IPS DF 6.9 (cell line): ENCODE results near the gene ARFGAP2.

ENCODE experiments used
- DNase-seq: peaks from one replicate; pipeline ENCODE4 v3.0.0-alpha.2; 2013; ENCODE audit warnings: low read depth, low spot score
- H3K27ac ChIP-seq: one replicate; pipeline ENCODE4 v1.5.1; 2013; ENCODE audit warnings: low read length, control low read depth
- H3K27me3 ChIP-seq: 2 replicates; pipeline ENCODE4 v1.6.1; 2013; ENCODE audit warnings: mild to moderate bottlenecking, low read length; ENCODE audit not compliant: control insufficient read depth, insufficient read depth
- H3K36me3 ChIP-seq: 2 replicates; pipeline ENCODE4 v1.6.1; 2013; ENCODE audit warnings: low read length; ENCODE audit not compliant: control insufficient read depth, insufficient read depth
- H3K4me1 ChIP-seq: 2 replicates; pipeline ENCODE4 v1.6.1; 2013; ENCODE audit warnings: low read length; ENCODE audit not compliant: control insufficient read depth, insufficient read depth
- H3K4me3 ChIP-seq: 2 replicates; pipeline ENCODE4 v1.5.1; 2013; ENCODE audit warnings: mild to moderate bottlenecking, low read length
- H3K9me3 ChIP-seq: 2 replicates; pipeline ENCODE4 v1.6.1; 2013; ENCODE audit warnings: low read length, inconsistent platforms; ENCODE audit not compliant: control insufficient read depth, insufficient read depth
- WGBS: extraction: QIAGEN DNeasy Blood & Tissue Kit; methylation state at CpG from one replicate; pipeline ENCODE4 v1.1.7; 2013; ENCODE audit warnings: mixed read lengths, missing lambda C conversion rate; ENCODE audit not compliant: insufficient read length, insufficient coverage; 5-methylcytosine and 5-hydroxymethylcytosine counted together

The ARFGAP2 gene

DNA sequence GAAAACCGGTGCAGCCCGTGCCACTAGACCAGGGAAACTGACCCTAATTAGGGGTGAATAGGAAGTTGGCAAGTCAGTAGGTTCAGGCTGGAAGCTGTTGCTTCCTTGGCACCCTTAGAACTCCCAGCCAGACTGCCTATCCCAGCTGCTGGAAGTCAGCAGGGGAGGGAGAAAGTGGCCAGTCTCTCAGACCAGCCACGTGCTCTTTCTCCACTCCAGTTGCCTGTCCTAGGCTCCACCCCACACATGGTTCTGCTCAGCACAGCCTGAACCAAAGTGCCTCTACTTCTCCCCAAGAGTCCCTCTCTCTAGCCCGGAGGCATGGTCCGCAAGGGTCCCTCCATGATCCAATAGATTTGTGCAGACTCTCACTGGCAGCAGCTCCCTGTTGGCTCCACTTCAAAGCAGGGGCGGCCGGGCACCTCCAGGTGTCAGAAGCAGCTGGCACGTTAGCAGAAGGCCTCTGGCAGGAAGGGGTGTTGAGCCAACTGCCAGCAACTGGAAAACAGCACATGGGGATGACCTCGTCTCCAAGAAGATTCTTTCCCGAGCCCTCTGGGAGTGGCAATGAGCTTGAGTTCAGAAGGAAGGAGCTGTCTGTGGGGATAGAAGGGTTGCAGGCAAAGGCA is 27.7 kb downstream of the ARFGAP2 start:
- Histone ChIP-seq H3K36me3 (no peaks in the 10 kb centered on the region), H3K27ac (no peak overlapping the region), H3K4me3 (no peak overlapping the region), H3K27me3 (no peaks in the 10 kb centered on the region), H3K4me1 (0 out of 2 replicates have a peak, but pooled peaks cover 2% of the 10 kb centered on the region), H3K9me3 (no peaks in the 10 kb centered on the region)
- WGBS = no CpG with 5 or more reads among the region's 10 CpGs
- DNase-seq = no peak

DNA sequence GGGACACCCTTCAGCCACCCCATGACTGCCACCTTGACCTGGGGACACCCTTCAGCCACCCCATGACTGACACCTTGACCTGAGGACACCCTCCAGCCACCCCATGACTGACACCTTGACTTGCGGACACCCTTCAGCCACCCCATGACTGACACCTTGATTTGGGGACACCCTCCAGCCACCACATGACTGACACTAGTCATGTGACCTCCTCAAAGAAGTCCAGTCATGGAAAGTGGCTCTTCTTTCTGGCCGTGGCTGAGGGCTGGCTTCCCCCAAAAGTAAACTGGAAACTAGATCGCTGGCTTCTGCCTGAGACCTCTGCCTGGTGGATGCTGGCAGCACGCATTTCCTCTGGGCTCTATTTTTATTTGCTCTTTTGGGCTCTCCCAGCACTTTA is 28.4 kb downstream of the ARFGAP2 start:
- no peak for DNase-seq

GRCh38 chr11:47147681-47148080 is 29.0 kb downstream of the ARFGAP2 start:
- no peaks in the 10 kb centered on the region for H3K27me3 ChIP-seq
- H3K27ac ChIP-seq = no peak overlapping the region
- no peaks in the 10 kb centered on the region for H3K4me1 ChIP-seq
- no peaks in the 10 kb centered on the region for H3K36me3 ChIP-seq
- no peak overlapping the region for H3K4me3 ChIP-seq
- no peaks in the 10 kb centered on the region for H3K9me3 ChIP-seq
- DNase-seq = no peak
- WGBS = no CpG with 5 or more reads among the region's 7 CpGs

More for the DNA sequence above, 28.4 kb downstream of the ARFGAP2 start:
- Histone ChIP-seq H3K27ac (no peak overlapping the region), H3K27me3 (no peaks in the 10 kb centered on the region), H3K4me3 (no peak overlapping the region), H3K36me3 (no peaks in the 10 kb centered on the region), H3K4me1 (0 out of 2 replicates have a peak, but pooled peaks cover 2% of the 10 kb centered on the region), H3K9me3 (no peaks in the 10 kb centered on the region)
- WGBS = no CpG with 5 or more reads among the region's 4 CpGs

DNA sequence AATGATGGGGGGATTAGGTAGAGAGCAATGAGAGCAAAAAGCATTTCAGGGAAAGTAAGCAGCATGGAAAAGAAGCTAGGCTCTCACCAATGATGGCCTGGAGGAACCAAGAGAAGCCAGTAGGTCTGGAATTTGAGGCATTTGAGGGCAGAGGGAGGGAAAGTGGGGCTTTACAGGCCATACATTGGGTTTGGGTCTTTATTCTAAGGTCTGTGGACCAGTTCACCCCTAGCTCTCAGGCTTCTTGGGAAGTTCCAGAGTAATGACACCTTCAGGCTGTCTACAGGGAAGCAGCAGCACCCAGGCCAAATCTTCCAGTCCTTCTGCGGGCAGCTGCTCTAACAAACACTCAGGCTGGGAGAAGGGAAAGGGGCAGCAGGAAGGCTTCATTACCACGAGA is 29.4 kb downstream of the ARFGAP2 start:
- no peaks in the 10 kb centered on the region for H3K4me1 ChIP-seq
- WGBS = no CpG with 5 or more reads among the region's 2 CpGs
- H3K27ac ChIP-seq = no peak overlapping the region
- H3K4me3 ChIP-seq = no peak overlapping the region
- H3K27me3 ChIP-seq = no peaks in the 10 kb centered on the region
- H3K9me3 ChIP-seq = no peaks in the 10 kb centered on the region
- no peaks in the 10 kb centered on the region for H3K36me3 ChIP-seq
- DNase-seq = no peak

GRCh38 chr11:47144541-47144940 is 32.1 kb downstream of the ARFGAP2 start:
- no CpG with 5 or more reads among the region's 3 CpGs for WGBS
- no peaks in the 10 kb centered on the region for H3K27me3 ChIP-seq
- no peaks in the 10 kb centered on the region for H3K4me1 ChIP-seq
- H3K36me3 ChIP-seq = no peaks in the 10 kb centered on the region
- no peak overlapping the region for H3K27ac ChIP-seq
- H3K4me3 ChIP-seq = no peak overlapping the region
- no peaks in the 10 kb centered on the region for H3K9me3 ChIP-seq
- no peak for DNase-seq

GRCh38 chr11:47143322-47143721 is 33.4 kb downstream of the ARFGAP2 start:
- Histone ChIP-seq H3K27ac (no peak overlapping the region), H3K4me1 (no peaks in the 10 kb centered on the region), H3K27me3 (no peaks in the 10 kb centered on the region), H3K4me3 (no peak overlapping the region), H3K9me3 (no peaks in the 10 kb centered on the region), H3K36me3 (no peaks in the 10 kb centered on the region)
- no peak for DNase-seq
- no CpG with 5 or more reads among the region's 3 CpGs for WGBS

- Histone ChIP-seq H3K27me3 (no peaks in the 10 kb centered on the region), H3K4me1 (no peaks in the 10 kb centered on the region), H3K9me3 (no peaks in the 10 kb centered on the region), H3K36me3 (no peaks in the 10 kb centered on the region), H3K27ac (no peak overlapping the region), H3K4me3 (no peak overlapping the region)
- no CpG with 5 or more reads among the region's 4 CpGs for WGBS
- DNase-seq = no peak
Measured at GRCh38 chr11:47139878-47140277, 36.8 kb downstream of the ARFGAP2 start.

DNA sequence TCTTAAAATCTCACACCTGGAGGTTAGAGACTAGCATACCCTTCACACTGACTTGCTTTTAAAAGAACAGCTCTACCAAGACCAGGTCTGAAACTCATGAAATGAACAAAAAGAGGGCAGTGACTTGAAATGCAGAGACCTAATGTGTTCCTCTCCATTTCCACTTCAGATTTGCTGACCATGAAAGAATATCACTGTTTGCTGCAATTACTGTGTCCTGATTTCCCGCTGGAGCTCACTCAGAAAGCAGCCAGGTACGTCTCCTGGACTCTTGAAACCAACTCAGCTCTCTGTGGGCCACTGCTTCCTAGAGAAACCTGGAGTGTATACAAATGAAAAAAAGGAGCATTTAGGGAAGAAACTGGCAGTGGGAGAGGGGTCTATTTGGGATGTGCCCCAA is 39.2 kb downstream of the ARFGAP2 start:
- H3K4me1 ChIP-seq = no peaks in the 10 kb centered on the region
- no peaks in the 10 kb centered on the region for H3K27me3 ChIP-seq
- H3K4me3 ChIP-seq = no peak overlapping the region
- WGBS = no CpG with 5 or more reads among the region's 2 CpGs
- H3K27ac ChIP-seq = no peak overlapping the region
- H3K36me3 ChIP-seq = no peaks in the 10 kb centered on the region
- no peaks in the 10 kb centered on the region for H3K9me3 ChIP-seq
- no peak for DNase-seq

DNA sequence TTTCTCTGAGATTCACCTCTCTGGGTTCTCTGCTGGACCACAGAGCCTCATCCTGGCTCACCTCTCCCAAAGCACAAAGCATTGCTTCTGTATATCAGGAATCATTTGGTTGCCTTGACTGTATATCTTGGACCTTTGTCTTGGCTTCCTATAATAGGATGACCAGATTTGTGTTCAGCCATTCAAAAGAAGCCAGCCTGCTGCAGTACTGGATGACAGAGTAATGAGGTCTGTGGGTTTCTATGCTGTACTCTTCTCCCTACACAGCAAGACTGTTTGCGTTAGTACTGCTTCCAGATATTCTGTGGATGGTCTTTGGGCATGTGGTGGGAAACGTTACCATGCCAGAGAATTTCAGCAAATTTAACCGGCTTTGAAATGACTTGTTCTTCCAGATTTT is 39.8 kb downstream of the ARFGAP2 start:
- H3K27me3 ChIP-seq = no peaks in the 10 kb centered on the region
- H3K4me3 ChIP-seq = no peak overlapping the region
- H3K4me1 ChIP-seq = no peaks in the 10 kb centered on the region
- no peaks in the 10 kb centered on the region for H3K9me3 ChIP-seq
- no peak for DNase-seq
- H3K27ac ChIP-seq = no peak overlapping the region
- H3K36me3 ChIP-seq = no peaks in the 10 kb centered on the region
- no CpG with 5 or more reads among the region's 3 CpGs for WGBS

DNA sequence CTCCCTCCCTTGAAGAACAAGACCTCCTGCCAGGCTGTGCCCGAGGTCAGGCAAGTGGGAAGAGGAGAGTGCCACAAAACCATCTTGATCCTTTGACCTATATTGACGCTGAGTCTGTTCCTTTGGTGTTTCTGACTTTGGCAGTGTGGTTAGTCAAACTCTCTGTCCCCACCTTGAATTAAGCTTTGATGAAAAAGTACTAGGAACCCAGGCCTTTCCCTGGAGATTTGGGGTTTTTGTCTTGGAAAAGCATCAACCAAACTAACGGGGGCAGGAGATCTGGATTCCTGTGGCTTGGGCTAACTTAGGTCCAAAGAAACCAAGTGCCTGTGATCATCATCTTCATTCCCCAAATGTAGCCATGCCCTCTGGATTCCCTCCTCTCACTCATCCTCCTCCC is 40.4 kb downstream of the ARFGAP2 start:
- Histone ChIP-seq H3K36me3 (no peaks in the 10 kb centered on the region), H3K4me1 (no peaks in the 10 kb centered on the region), H3K27ac (no peak overlapping the region), H3K27me3 (no peaks in the 10 kb centered on the region), H3K9me3 (no peaks in the 10 kb centered on the region), H3K4me3 (no peak overlapping the region)
- no peak for DNase-seq
- no CpG with 5 or more reads among the region's 3 CpGs for WGBS

- WGBS = no CpG with 5 or more reads among the region's 1 CpG
Measured at GRCh38 chr11:47132981-47133380, 43.7 kb downstream of the ARFGAP2 start.

More at GRCh38 chr11:47132981-47133380, 43.7 kb downstream of the ARFGAP2 start:
- Histone ChIP-seq H3K4me1 (peaks cover 2% of the 10 kb centered on the region; the same call in 1 of the 2 replicates), H3K27ac (no peak overlapping the region), H3K27me3 (no peaks in the 10 kb centered on the region), H3K36me3 (no peaks in the 10 kb centered on the region), H3K9me3 (no peaks in the 10 kb centered on the region), H3K4me3 (no peak overlapping the region)
- DNase-seq = no peak
